ENCODE data around the gene CYP1A2.
A peak's percentile ranks its signal among the peaks of the same experiment; 100 is the strongest.

CYP1A2 gene

GRCh38 chr15:74768771-74769342 is 20.2 kb downstream of the CYP1A2 start:
- TF ChIP-seq, protein P1, sequence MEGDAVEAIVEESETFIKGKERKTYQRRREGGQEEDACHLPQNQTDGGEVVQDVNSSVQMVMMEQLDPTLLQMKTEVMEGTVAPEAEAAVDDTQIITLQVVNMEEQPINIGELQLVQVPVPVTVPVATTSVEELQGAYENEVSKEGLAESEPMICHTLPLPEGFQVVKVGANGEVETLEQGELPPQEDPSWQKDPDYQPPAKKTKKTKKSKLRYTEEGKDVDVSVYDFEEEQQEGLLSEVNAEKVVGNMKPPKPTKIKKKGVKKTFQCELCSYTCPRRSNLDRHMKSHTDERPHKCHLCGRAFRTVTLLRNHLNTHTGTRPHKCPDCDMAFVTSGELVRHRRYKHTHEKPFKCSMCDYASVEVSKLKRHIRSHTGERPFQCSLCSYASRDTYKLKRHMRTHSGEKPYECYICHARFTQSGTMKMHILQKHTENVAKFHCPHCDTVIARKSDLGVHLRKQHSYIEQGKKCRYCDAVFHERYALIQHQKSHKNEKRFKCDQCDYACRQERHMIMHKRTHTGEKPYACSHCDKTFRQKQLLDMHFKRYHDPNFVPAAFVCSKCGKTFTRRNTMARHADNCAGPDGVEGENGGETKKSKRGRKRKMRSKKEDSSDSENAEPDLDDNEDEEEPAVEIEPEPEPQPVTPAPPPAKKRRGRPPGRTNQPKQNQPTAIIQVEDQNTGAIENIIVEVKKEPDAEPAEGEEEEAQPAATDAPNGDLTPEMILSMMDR (IDR thresholded peaks at IDR 0.05; ENCODE audit: borderline replicate concordance, control extremely low read depth, extremely low read depth, insufficient read depth, missing control alignments) = peak; percentile 78
- peak; percentile 82 for DNase-seq (ENCODE audit: low spot score)
- in situ Hi-C loops (cut with MboI; ENCODE audit: low sequenced_read_pairs, unreplicated experiment) = loop anchor here (5.0 kb wide), 1 partner anchor 132 kb away; no protein-coding TSS in a partner anchor

- TF ChIP-seq, protein P1 (IDR thresholded peaks at IDR 0.05; ENCODE audit: borderline replicate concordance, control extremely low read depth, extremely low read depth, insufficient read depth, missing control alignments) = no peak
- in situ Hi-C loops (cut with MboI; ENCODE audit: low sequenced_read_pairs, unreplicated experiment) = loop anchor here (5.0 kb wide), 1 partner anchor 132 kb away; no protein-coding TSS in a partner anchor
- DNase-seq (ENCODE audit: low spot score) = no peak
Measured at GRCh38 chr15:74769463-74770025, 20.9 kb downstream of the CYP1A2 start.

- in situ Hi-C loops (cut with MboI; ENCODE audit: low sequenced_read_pairs, unreplicated experiment) = no loop called here
- DNase-seq (ENCODE audit: low spot score) = no peak
- TF ChIP-seq, protein P1 (IDR thresholded peaks at IDR 0.05; ENCODE audit: borderline replicate concordance, control extremely low read depth, extremely low read depth, insufficient read depth, missing control alignments) = no peak
Measured at GRCh38 chr15:74770211-74770903, 21.7 kb downstream of the CYP1A2 start.

DNA sequence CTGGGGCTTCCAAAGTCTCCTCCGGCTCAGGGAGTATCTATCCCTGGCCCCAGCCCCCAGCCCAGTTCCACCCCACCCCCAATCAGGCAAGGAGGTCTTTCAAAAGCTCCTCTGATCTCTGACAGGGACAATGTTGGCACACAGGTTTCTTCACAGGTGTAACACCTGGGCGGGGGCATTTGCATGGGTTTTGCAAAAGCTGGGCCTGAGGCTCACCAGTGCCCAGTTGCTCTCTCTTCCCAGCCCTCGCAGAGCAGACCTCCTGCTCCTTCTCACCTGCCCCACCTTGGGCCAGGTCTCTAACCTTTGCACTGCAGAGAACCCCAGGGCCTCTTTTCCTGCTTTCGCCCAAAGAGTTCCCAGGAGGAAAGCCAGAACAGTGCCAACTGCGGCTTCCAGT is 24.7 kb downstream of the CYP1A2 start:
- TF ChIP-seq, protein P1 (IDR thresholded peaks at IDR 0.05; ENCODE audit: borderline replicate concordance, control extremely low read depth, extremely low read depth, insufficient read depth, missing control alignments) = no peak
- in situ Hi-C loops (cut with MboI; ENCODE audit: low sequenced_read_pairs, unreplicated experiment) = no loop called here
- no peak for DNase-seq (ENCODE audit: low spot score)

GRCh38 chr15:74773731-74774252 is 25.1 kb downstream of the CYP1A2 start:
- in situ Hi-C loops (cut with MboI; ENCODE audit: low sequenced_read_pairs, unreplicated experiment) = no loop called here
- DNase-seq (ENCODE audit: low spot score) = no peak
- TF ChIP-seq, protein P1 (IDR thresholded peaks at IDR 0.05; ENCODE audit: borderline replicate concordance, control extremely low read depth, extremely low read depth, insufficient read depth, missing control alignments) = no peak

- TF ChIP-seq, protein P1 (IDR thresholded peaks at IDR 0.05; ENCODE audit: borderline replicate concordance, control extremely low read depth, extremely low read depth, insufficient read depth, missing control alignments) = no peak
- in situ Hi-C loops (cut with MboI; ENCODE audit: low sequenced_read_pairs, unreplicated experiment) = no loop called here
- peak; percentile 45 for DNase-seq (ENCODE audit: low spot score)
Measured at GRCh38 chr15:74775132-74775562, 26.5 kb downstream of the CYP1A2 start.

Measured in GM13976 (cell line).